Stimulated activated naive CD8-positive, alpha-beta T cell treated with anti-CD3 and anti-CD28 coated beads, Interleukin-15, amount 100 ng/mL, for 72 hours (primary cell): ENCODE data around the gene SLC25A53.
"Not testable (repeated sequence)": the region's sequence is repeated elsewhere in the genome, so short reads cannot be mapped to it uniquely, and the experiment has no call there.

Source experiments
- ATAC-seq: fragments of 150-1000 bp; cut with Tn5 transposase; 2 replicates; pipeline ENCODE4 v1.10.0; 2021; ENCODE audit warnings: mild to moderate bottlenecking, moderate library complexity
- DNase-seq, 2 donors: peaks; one replicate each; pipeline ENCODE4 v3.0.0; 2021 to 2022
- H3K27ac Mint-ChIP-seq, 2 donors: one replicate each; pipeline ENCODE4 v1.8.0; 2022; ENCODE audit warnings: mild to moderate bottlenecking in 2 of 2, mixed read lengths in 2 of 2, moderate library complexity in 2 of 2
- H3K27me3 Mint-ChIP-seq: one replicate; pipeline ENCODE4 v1.8.0; 2022; ENCODE audit warnings: mixed read lengths
- H3K4me1 Mint-ChIP-seq: one replicate; pipeline ENCODE4 v1.8.0; 2022; ENCODE audit warnings: mild to moderate bottlenecking, mixed read lengths
- H3K4me3 Mint-ChIP-seq, 2 donors: one replicate each; pipeline ENCODE4 v1.8.0; 2022; ENCODE audit warnings: mild to moderate bottlenecking in 2 of 2, mixed read lengths in 2 of 2, moderate library complexity in 1 of 2
- H3K9me3 Mint-ChIP-seq, 2 donors: one replicate each; pipeline ENCODE4 v1.8.0; 2022; ENCODE audit warnings: mixed read lengths in 2 of 2

SLC25A53 gene

GRCh38 chrX:104141087-104141760 lies 15.6 kb downstream of the SLC25A53 start:
- DNase-seq: no peak
- ATAC-seq: no peak
- H3K4me3 Mint-ChIP-seq: no peak overlapping the region
- H3K27me3 Mint-ChIP-seq: no peaks in the 10 kb centered on the region
- H3K4me1 Mint-ChIP-seq: peaks cover 13% of the 10 kb centered on the region
- no peaks in the 10 kb centered on the region for H3K9me3 Mint-ChIP-seq
- H3K27ac Mint-ChIP-seq: no peak overlapping the region

GRCh38 chrX:104137496-104137895 lies 19.3 kb downstream of the SLC25A53 start:
- no peaks in the 10 kb centered on the region for H3K9me3 Mint-ChIP-seq
- no peak overlapping the region for H3K27ac Mint-ChIP-seq
- ATAC-seq (no peak), DNase-seq (no peak)
- H3K4me3 Mint-ChIP-seq: no peak overlapping the region
- no peaks in the 10 kb centered on the region for H3K27me3 Mint-ChIP-seq
- peaks cover 25% of the 10 kb centered on the region for H3K4me1 Mint-ChIP-seq

GRCh38 chrX:104136241-104137019 lies 20.4 kb downstream of the SLC25A53 start:
- H3K9me3 Mint-ChIP-seq: no peaks in the 10 kb centered on the region
- ATAC-seq: peak; percentile 76
- peaks cover 22% of the 10 kb centered on the region for H3K4me1 Mint-ChIP-seq
- H3K27ac Mint-ChIP-seq: peak overlapping the region in 1 of 2 donors; percentile 34
- peak; percentile 41 to 44 for DNase-seq
- peak overlapping the region in 1 of 2 donors; percentile 44 for H3K4me3 Mint-ChIP-seq
- H3K27me3 Mint-ChIP-seq: no peaks in the 10 kb centered on the region

DNA sequence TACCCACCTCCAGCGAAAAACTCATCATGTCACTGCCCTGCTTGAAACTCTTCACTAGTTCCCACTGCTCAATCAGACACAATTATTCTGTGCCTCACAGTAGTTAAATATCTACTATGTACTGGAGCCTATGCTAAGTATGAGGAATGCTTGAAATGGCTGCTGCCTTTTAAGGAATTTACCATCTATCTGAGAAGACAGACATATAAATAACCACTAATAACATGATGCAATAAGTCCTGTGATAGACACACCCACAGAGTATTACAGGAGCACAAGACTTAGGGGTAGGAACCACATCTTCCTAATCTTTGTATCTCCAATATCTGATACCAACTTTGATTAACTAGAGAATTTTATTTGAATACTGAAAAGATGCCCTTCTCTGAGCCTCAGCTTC lies 21.1 kb downstream of the SLC25A53 start:
- H3K4me3 Mint-ChIP-seq: peak overlapping the region; percentile 19 to 49

DNA sequence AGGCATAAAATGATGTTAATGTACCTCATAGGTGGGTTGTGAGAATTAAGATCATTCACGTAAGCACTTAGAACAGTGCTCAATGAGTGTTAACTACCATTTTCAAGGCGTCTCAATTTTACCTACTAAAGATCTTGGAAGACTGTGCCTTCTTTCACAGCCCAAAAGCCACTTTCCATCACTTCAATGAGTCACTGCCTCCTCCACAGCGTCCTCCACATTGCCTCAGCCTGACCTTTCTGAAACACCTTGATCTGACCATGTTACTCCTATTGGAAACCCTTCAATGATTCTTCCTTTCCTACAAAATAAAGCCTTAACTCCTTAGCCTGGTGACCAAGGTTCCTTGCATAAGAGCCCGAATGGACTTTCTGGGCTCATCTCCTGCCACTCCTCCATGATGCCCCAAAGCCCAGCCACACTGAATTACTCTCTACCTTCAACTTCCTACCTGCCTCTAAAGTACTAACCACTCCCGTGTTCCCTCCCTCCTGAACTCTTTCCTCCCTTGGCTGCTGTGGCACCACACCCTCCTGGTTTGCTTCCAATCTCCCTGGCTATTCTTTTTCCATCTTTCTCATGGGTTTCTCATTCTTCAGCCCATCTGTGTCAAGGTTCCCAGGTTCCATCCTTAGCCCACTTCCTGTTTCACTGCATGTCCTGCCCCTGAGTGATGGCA lies 22.1 kb downstream of the SLC25A53 start:
- no peaks in the 10 kb centered on the region for H3K27me3 Mint-ChIP-seq
- H3K27ac Mint-ChIP-seq: peak overlapping the region in 1 of 2 donors; percentile 59
- H3K9me3 Mint-ChIP-seq: no peaks in the 10 kb centered on the region
- H3K4me1 Mint-ChIP-seq: peaks cover 22% of the 10 kb centered on the region
- ATAC-seq: peak; percentile 36
- H3K4me3 Mint-ChIP-seq: peak overlapping the region; percentile 49 to 60
- DNase-seq: no peak

More for the DNA sequence above, 21.1 kb downstream of the SLC25A53 start:
- ATAC-seq (no peak), DNase-seq (no peak)
- Mint-ChIP-seq H3K4me1 (peaks cover 22% of the 10 kb centered on the region), H3K27ac (peak overlapping the region in 1 of 2 donors; percentile 88), H3K9me3 (no peaks in the 10 kb centered on the region), H3K27me3 (no peaks in the 10 kb centered on the region)

DNA sequence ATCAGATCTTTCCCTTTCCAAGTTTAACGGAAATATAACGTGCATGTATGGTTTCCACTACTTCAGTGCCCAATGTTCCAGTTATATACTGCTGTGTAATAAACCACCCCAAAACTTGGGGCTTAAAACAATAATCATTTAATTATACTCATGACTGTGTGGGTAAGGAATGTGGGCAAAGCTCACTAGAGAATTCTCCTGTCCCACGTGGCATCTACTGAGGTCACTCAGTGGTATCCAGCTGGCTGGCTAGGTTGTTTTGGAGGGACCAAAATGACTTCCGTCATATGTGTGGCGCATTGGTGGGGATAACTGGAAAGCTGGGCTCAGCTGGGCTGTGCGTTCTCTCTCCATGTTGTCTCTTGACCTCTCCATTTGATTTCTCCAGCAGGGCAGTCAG lies 26.0 kb downstream of the SLC25A53 start:
- no peak for DNase-seq
- no peak overlapping the region for H3K4me3 Mint-ChIP-seq
- no peak for ATAC-seq
- no peaks in the 10 kb centered on the region for H3K27me3 Mint-ChIP-seq
- H3K4me1 Mint-ChIP-seq: peaks cover 22% of the 10 kb centered on the region
- no peaks in the 10 kb centered on the region for H3K9me3 Mint-ChIP-seq
- H3K27ac Mint-ChIP-seq: no peak overlapping the region

GRCh38 chrX:104126856-104127255 lies 30.0 kb downstream of the SLC25A53 start:
- Mint-ChIP-seq H3K4me1 (peaks cover 25% of the 10 kb centered on the region), H3K9me3 (no peaks in the 10 kb centered on the region), H3K27me3 (no peaks in the 10 kb centered on the region), H3K27ac (peak overlapping the region in 1 of 2 donors; percentile 68), H3K4me3 (no peak overlapping the region)
- no peak for DNase-seq
- ATAC-seq: no peak

- H3K9me3 Mint-ChIP-seq: no peaks in the 10 kb centered on the region
- no peak for DNase-seq
- H3K4me3 Mint-ChIP-seq: peak overlapping the region; percentile 58 to 66
- H3K27me3 Mint-ChIP-seq: no peaks in the 10 kb centered on the region
- peaks cover 43% of the 10 kb centered on the region for H3K4me1 Mint-ChIP-seq
- peak overlapping the region; percentile 59 to 90 for H3K27ac Mint-ChIP-seq
- peak; percentile 97 for ATAC-seq
Measured at GRCh38 chrX:104122829-104123228, 34.0 kb downstream of the SLC25A53 start.

DNA sequence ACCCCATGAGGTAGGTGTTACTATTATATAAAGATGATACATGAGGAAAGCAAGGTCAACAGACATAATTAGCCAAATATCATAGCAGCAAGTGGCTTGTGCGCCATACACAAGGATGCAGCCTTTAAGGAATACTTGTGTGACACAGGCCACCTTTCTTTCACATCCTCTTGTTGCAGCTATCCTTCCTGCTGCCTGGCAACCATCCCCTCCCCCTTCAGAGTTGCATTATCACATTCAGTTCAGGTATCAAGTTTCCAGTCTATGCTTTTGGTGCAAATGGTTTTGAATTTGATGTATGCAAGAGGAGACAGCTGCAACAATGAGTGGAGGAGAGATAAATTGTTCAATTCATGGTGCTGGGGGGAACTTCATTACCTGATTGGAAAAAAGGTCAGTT lies 38.0 kb downstream of the SLC25A53 start:
- peak overlapping the region in 1 of 2 donors; percentile 26 for H3K4me3 Mint-ChIP-seq
- DNase-seq: no peak
- no peaks in the 10 kb centered on the region for H3K9me3 Mint-ChIP-seq
- peaks cover 66% of the 10 kb centered on the region for H3K4me1 Mint-ChIP-seq
- no peaks in the 10 kb centered on the region for H3K27me3 Mint-ChIP-seq
- ATAC-seq: no peak
- no peak overlapping the region for H3K27ac Mint-ChIP-seq

DNA sequence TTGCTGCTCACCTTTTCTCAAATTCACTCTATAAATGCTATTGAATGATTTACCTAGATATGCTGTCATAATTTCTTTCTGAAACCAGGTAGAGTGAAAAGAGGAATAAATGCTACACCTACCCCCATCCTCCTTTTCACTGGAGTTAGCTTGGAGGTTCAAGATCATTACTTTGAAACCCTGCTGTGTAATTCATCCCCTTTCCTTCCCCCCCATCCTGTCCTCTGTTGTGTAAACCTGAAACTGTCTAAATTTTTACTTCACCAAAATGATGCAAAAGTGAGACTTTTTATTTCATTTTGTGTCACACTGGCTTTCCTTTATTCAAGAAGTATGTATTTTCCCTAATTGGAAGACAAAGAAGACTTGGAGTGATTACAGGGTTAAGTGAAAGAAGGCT lies 39.0 kb downstream of the SLC25A53 start:
- Mint-ChIP-seq H3K4me3 (peak overlapping the region; percentile 58 to 62), H3K4me1 (peaks cover 56% of the 10 kb centered on the region), H3K9me3 (no peaks in the 10 kb centered on the region), H3K27ac (peak overlapping the region; percentile 46 to 87), H3K27me3 (no peaks in the 10 kb centered on the region)
- ATAC-seq (peak; percentile 52), DNase-seq (no peak)

GRCh38 chrX:104113222-104113965 lies 43.4 kb downstream of the SLC25A53 start:
- Mint-ChIP-seq H3K9me3 (no peaks in the 10 kb centered on the region), H3K27me3 (no peaks in the 10 kb centered on the region), H3K4me3 (peak overlapping the region; percentile 92 to 95), H3K4me1 (peaks cover 41% of the 10 kb centered on the region), H3K27ac (peak overlapping the region; percentile 78 to 97)
- DNase-seq (peak; percentile 29 to 53), ATAC-seq (peak; percentile 65)

GRCh38 chrX:104112326-104112951 lies 44.4 kb downstream of the SLC25A53 start, which contains the start of gene ZCCHC18:
Gene ZCCHC18, plus strand, starts transcription at chrX:104112523. Its CDS starts 1,589 bp downstream, at chrX:104114112.
- Mint-ChIP-seq H3K9me3 (no peaks in the 10 kb centered on the region), H3K4me1 (peaks cover 31% of the 10 kb centered on the region), H3K27me3 (no peaks in the 10 kb centered on the region), H3K27ac (peak within 1 kb of the TSS; percentile 97), H3K4me3 (peak within 1 kb of the TSS; percentile 92 to 95)
- ATAC-seq (peak; percentile 61), DNase-seq (peak; percentile 48 to 60)

DNA sequence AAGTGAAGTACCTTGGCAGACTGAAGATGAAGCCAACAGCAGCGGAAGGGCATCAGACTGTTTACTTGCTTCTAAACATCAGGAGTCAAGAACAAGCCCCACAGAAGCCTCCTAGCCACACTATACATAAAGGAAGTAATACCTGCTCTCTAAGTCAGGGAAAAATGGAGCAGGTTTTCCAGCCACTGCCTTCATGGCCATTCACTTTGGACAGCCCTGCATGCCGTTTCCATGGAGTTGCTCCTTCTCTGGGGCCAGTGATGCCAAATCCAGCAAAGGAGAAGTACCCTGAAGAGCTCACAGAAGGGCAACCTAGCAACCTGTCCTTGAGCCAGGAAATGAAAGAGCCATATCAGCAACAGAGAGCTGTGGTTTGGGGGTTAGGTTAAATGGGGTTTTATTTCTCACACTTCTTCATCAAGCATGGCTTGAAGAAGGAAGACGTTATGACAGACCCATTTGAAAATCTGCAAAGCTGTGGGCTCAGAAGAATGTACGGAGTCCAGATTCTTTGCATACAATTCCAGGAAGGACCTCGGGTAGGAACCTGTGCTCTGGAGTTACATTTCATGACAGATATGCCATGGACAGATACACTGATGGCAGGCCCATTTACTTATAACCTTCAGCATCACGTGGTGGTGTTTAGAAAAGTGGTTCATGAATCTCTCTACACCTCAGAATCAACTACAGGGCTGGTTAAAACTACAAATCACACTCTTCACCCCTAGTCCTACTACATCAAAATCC lies 46.1 kb downstream of the SLC25A53 start:
- Mint-ChIP-seq H3K4me1 (peaks cover 26% of the 10 kb centered on the region), H3K4me3 (peak overlapping the region; percentile 44 to 92), H3K27ac (peak overlapping the region in 1 of 2 donors; percentile 57)
- peak in 1 of 2 donors; percentile 25 for DNase-seq
- H3K9me3 Mint-ChIP-seq, H3K27me3 Mint-ChIP-seq: not testable (repeated sequence)
- ATAC-seq: peak; percentile 77

DNA sequence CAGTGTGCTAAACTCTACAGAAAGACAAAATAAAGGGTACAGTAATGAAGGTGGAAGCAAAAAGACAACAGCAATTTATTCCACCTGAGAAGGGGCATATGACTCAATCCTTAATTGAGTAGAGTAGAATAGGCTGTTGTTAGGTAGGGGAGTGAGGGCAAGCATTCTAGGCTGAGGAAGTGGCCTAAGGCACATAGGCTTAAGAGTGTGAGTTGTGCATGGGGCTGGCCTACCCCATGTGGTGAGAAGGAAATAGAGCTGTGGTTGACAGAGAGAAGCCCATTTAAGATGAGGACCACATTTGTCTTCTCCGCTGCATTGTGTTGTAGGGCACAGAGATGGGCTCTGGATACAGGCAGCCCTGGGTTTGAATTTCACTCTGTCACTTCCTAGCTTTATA lies 47.9 kb downstream of the SLC25A53 start:
- Mint-ChIP-seq H3K4me3 (no peak overlapping the region), H3K27ac (peak overlapping the region in 1 of 2 donors; percentile 64), H3K9me3 (no peaks in the 10 kb centered on the region), H3K27me3 (no peaks in the 10 kb centered on the region), H3K4me1 (peaks cover 15% of the 10 kb centered on the region)
- ATAC-seq (peak; percentile 56), DNase-seq (peak in 1 of 2 donors; percentile 20)
